ENCODE data around the gene PITX2. TPM values are rescaled to one million over a fixed set of nuclear protein-coding genes. Genes with fewer than 3 reads are reported as not detected.

PITX2 gene
- polyA plus RNA-seq, 3 donors, result not detected

- peaks cover 10% of the 10 kb centered on the region in 2 donors for H3K4me1 ChIP-seq (ENCODE audit: control insufficient read depth in 1 of 2, insufficient read depth in 2 of 2, low read length in 2 of 2)
- 18% methylated on average over 8 of the region's 26 CpGs for WGBS (ENCODE audit: insufficient coverage)
- H3K9me3 ChIP-seq (replicated peaks in 1 of 2; ENCODE audit: control insufficient read depth in 1 of 2, insufficient read depth in 1 of 2, low read length in 2 of 2), result peaks cover 3 to 85% of the 10 kb centered on the region in 2 donors
- no peak overlapping the region for H2AFZ ChIP-seq (ENCODE audit: insufficient read depth, low read depth, low read length, poor library complexity, severe bottlenecking)
- H3K27ac ChIP-seq (ENCODE audit: low read depth in 1 of 2, low read length in 2 of 2), result no peak overlapping the region
- Mint-ChIP-seq H3K27ac (no peak overlapping the region), H3K4me1 (peaks cover 13% of the 10 kb centered on the region), H3K36me3 (peaks cover 0 to 7% of the 10 kb centered on the region in 2 donors), H3K4me3 (peak overlapping the region in 1 of 2 donors; percentile 77), H3K27me3 (ENCODE audit: low read depth in 3 of 3) (peaks cover 96 to 100% (median 99%) of the 10 kb centered on the region in 3 donors), H3K9me3 (peaks cover 0 to 56% (median 17%) of the 10 kb centered on the region in 7 donors)
- intact Hi-C loops (cut with micrococcal nuclease), result loop anchor here in 1 of 2 donors (5.0 kb wide), 1 partner anchor 652 kb away; no protein-coding TSS in a partner anchor
- H3K9ac ChIP-seq (ENCODE audit: insufficient read depth, low read length, poor library complexity, severe bottlenecking), result no peak overlapping the region
- no peaks in the 10 kb centered on the region for H3K36me3 ChIP-seq (replicated peaks in 1 of 2; ENCODE audit: control insufficient read depth in 1 of 2, insufficient read depth in 2 of 2, low read length in 2 of 2)
- H4K20me1 ChIP-seq (ENCODE audit: insufficient read depth, low read length), result no peaks in the 10 kb centered on the region
- H3K4me3 ChIP-seq (replicated peaks in 1 of 3; ENCODE audit: low read depth in 2 of 3, low read length in 3 of 3), result no peak overlapping the region
- TF ChIP-seq CTCF (IDR thresholded peaks at IDR 0.05), result no peak
- no peak for DNase-seq
- no peaks in the 10 kb centered on the region for H3K79me2 ChIP-seq (ENCODE audit: insufficient read depth, low read length)
- no peak overlapping the region for H3K4me2 ChIP-seq (replicated peaks; ENCODE audit: extremely low read depth, low read length, poor library complexity, severe bottlenecking)
- H3K27me3 ChIP-seq (ENCODE audit: control insufficient read depth in 2 of 2, insufficient read depth in 2 of 2, low read length in 2 of 2), result peaks cover 99 to 100% of the 10 kb centered on the region in 2 donors
Observed at GRCh38 chr4:110629780-110630687, 7.2 kb upstream of the PITX2 start.

- H3K9me3 ChIP-seq (replicated peaks in 1 of 2; ENCODE audit: control insufficient read depth in 1 of 2, insufficient read depth in 1 of 2, low read length in 2 of 2), result peaks cover 3 to 93% of the 10 kb centered on the region in 2 donors
- peaks cover 99 to 100% of the 10 kb centered on the region in 2 donors for H3K27me3 ChIP-seq (ENCODE audit: control insufficient read depth in 2 of 2, insufficient read depth in 2 of 2, low read length in 2 of 2)
- no peak overlapping the region for H2AFZ ChIP-seq (ENCODE audit: insufficient read depth, low read depth, low read length, poor library complexity, severe bottlenecking)
- WGBS (ENCODE audit: insufficient coverage), result 10% methylated on average over 34 of the region's 36 CpGs
- H3K79me2 ChIP-seq (ENCODE audit: insufficient read depth, low read length), result no peaks in the 10 kb centered on the region
- no peak overlapping the region for H3K4me2 ChIP-seq (replicated peaks; ENCODE audit: extremely low read depth, low read length, poor library complexity, severe bottlenecking)
- H3K27me3 Mint-ChIP-seq (ENCODE audit: low read depth in 3 of 3), result peaks cover 98 to 100% (median 100%) of the 10 kb centered on the region in 3 donors
- no peak overlapping the region for H3K9ac ChIP-seq (ENCODE audit: insufficient read depth, low read length, poor library complexity, severe bottlenecking)
- DNase-seq, result no peak
- H3K4me1 Mint-ChIP-seq, result peaks cover 13% of the 10 kb centered on the region
- H4K20me1 ChIP-seq (ENCODE audit: insufficient read depth, low read length), result no peaks in the 10 kb centered on the region
- peak overlapping the region in 1 of 2 donors; percentile 79 for H3K4me3 Mint-ChIP-seq
- H3K36me3 Mint-ChIP-seq, result peaks cover 0 to 7% of the 10 kb centered on the region in 2 donors
- TF ChIP-seq CTCF (IDR thresholded peaks at IDR 0.05), result no peak
- H3K27ac Mint-ChIP-seq, result no peak overlapping the region
- H3K4me1 ChIP-seq (ENCODE audit: control insufficient read depth in 1 of 2, insufficient read depth in 2 of 2, low read length in 2 of 2), result peaks cover 10% of the 10 kb centered on the region in 2 donors
- no peak overlapping the region for H3K4me3 ChIP-seq (replicated peaks in 1 of 3; ENCODE audit: low read depth in 2 of 3, low read length in 3 of 3)
- H3K36me3 ChIP-seq (replicated peaks in 1 of 2; ENCODE audit: control insufficient read depth in 1 of 2, insufficient read depth in 2 of 2, low read length in 2 of 2), result no peaks in the 10 kb centered on the region
- intact Hi-C loops (cut with micrococcal nuclease), result no loop called here
- H3K9me3 Mint-ChIP-seq, result peaks cover 0 to 56% (median 16%) of the 10 kb centered on the region in 7 donors
- no peak overlapping the region for H3K27ac ChIP-seq (ENCODE audit: low read depth in 1 of 2, low read length in 2 of 2)
Observed at GRCh38 chr4:110629214-110629754, 6.4 kb upstream of the PITX2 start.

Data from CD14-positive monocyte (primary cell).